HG02938 (cell line): ENCODE data around the gene SULT1A2.
"Not testable (repeated sequence)": the region's sequence is repeated elsewhere in the genome, so short reads cannot be mapped to it uniquely, and the experiment has no call there.

Experiments
- ATAC-seq: cut with Tn5 transposase; IDR thresholded peaks from one replicate; pipeline ENCODE4 v1.9.1; 2021; ENCODE audit warnings: mild to moderate bottlenecking, moderate library complexity; ENCODE audit not compliant: unreplicated experiment

SULT1A2 gene

GRCh38 chr16:28596840-28597691, at the start of gene SULT1A2:
SULT1A2 (minus strand) TSS chr16:28597050; CDS start chr16:28595930, 1,120 bp downstream.
- ATAC-seq: no peak

GRCh38 chr16:28639959-28640358, 43.1 kb upstream of the SULT1A2 start:
- ATAC-seq: not testable (repeated sequence)

- not testable (repeated sequence) for ATAC-seq
These were observed 41.5 kb upstream of the SULT1A2 start for GRCh38 chr16:28638359-28638758.

DNA sequence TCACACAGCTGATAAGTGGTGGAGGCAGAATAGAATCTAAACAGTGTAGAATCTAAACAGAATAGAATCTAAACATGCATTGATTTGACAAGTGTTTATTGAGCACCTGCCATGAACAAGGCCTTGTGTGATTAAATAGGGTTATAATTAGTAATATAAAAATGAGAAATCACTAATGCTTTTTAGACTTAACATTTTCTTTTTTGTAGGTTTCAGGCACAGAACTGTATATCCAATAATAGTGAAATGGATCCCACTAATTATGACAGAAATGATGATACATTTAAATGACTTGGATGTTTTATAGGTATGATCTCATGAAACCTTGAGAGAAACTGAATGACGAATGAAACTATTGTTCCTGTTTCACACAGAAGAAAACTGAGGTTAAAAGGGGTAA, 40.9 kb upstream of the SULT1A2 start, which contains the start of gene NPIPB8:
TSS of gene NPIPB8 (plus strand) at position 301 of the 400 bp plus-strand sequence. CDS start 296 bp downstream, outside the sequence.
- not testable (repeated sequence) for ATAC-seq

GRCh38 chr16:28636093-28636823, 39.4 kb upstream of the SULT1A2 start:
- not testable (repeated sequence) for ATAC-seq

DNA sequence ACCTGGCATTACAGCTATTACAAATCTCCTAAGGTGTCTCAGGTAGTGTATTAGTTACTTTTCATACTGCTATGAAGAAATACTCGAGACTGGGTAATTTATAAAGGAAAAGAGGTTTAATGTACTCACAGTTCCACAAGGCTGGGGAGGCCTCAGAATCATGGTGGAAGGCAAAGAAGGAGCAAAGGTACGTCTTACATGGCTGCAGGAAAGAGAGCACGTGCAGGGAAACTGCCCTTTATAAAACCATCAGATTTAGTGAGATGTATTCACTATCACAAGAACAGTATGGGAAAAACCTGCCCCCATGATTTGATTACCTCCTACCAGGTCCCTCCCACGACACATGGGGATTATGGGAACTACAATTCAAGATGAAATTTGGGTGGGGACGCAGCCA, 34.1 kb upstream of the SULT1A2 start:
- not testable (repeated sequence) for ATAC-seq

DNA sequence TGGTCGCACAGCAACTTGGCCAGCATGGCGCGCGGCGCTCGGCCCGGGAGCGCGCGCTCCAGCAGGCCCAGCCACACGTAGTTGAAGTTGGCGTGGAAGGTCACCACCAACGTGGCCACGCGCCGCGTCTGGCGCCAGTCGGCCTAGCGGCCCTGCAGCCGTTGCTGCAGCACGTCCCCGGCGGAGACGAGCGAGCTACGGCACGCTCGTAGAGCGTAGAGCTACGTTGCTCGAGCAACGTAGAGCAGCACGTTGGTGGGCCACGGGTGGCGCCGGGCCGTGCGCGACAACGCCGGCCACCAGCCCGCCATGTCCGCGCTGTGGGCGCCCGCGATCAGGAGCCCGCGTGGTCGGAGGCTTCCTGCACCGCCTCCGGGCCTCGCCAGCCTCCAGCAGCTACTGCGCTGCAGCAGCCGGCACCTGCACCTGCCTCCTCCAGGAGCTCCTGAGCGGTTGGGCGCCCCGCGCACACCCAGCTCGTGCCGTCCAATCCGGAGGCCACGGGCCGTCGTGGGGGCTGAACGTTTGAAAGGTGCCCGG, 26.4 kb upstream of the SULT1A2 start:
- no peak for ATAC-seq

- not testable (repeated sequence) for ATAC-seq
These were observed 25.8 kb upstream of the SULT1A2 start for GRCh38 chr16:28622532-28623171.

DNA sequence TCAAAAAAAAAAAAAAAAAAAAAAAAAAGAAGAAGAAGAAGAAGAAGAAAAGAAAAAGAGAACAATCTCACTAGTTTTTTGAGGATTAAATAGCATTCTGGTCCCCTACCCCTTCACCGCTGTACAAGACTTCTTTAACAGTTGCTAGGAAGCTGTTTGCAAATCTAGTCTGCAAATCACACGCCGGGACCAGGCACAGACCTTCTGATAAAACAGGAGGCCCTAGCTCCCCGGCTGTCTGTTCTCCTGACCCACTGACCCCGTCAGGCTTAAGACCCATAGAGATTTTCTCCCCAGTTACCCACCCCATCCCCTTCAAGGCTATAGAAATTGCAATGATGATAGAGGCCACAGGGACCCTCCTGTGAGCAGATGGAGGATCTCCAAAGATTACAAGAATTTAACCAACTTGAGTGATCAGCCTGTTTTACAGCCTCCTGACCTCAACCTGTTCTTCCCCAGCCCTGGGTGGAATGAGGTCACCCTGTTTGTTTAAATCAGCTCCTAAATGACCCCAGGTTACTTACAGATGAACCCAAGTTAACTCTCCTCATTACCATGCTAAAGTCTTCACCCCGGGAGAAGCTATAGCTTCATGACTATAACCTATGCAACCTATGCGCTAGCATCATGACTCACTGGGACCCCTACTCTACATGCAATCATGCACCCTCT, 24.8 kb upstream of the SULT1A2 start:
- ATAC-seq: no peak

- ATAC-seq: not testable (repeated sequence)
These were observed 23.5 kb upstream of the SULT1A2 start for GRCh38 chr16:28620316-28620715.

GRCh38 chr16:28617874-28618273, 21.0 kb upstream of the SULT1A2 start:
- no peak for ATAC-seq

GRCh38 chr16:28616636-28617035, 19.8 kb upstream of the SULT1A2 start:
- no peak for ATAC-seq

GRCh38 chr16:28616224-28616577, 19.4 kb upstream of the SULT1A2 start:
- not testable (repeated sequence) for ATAC-seq

GRCh38 chr16:28615486-28616223, 18.8 kb upstream of the SULT1A2 start:
- ATAC-seq: not testable (repeated sequence)

GRCh38 chr16:28614561-28614960, 17.7 kb upstream of the SULT1A2 start:
- ATAC-seq: not testable (repeated sequence)

- ATAC-seq: not testable (repeated sequence)
These were observed 17.1 kb upstream of the SULT1A2 start for GRCh38 chr16:28613912-28614311.

DNA sequence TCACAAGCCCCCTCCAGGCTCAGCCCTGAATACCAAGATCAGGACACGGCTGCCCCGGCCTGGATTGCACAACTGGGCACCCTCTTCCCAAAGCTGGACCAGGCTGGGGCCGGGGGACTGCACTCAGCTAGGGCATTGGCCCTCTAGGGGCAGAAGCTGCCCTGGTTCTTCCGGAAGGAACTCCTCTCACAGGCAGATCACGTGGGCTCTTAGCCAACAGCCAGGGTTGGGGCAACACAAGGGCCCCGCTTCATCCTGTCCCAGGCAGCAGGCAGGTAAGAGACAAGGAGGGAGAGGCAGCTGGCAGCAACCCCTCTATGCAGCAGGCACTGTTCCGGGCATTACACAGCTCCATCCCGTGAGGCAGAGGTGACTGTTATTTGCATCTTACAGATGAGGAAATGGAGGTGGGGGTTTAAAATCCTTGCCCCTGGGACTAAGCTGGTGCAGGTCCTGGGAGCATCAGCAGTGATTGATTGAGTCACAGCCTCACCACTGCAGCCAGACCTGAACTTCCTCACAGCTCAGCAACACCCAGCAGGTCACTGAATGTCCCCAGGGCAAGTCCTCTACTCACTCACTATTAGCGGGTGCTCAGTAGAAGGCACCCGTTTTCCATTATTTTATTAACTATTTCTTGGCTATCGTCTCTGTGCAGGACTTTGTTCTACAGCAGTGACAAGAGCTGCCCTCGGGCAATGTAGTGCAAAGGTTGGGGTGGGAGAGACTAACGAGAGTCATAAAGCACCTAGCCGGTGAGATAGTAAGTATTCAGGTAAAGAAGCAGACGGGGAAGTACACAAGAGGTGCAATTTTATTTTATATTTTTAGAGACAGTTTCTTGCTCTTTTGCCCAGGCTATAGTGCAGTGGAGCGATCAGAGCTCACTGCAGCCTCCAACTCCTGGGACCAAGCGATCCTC, 15.8 kb upstream of the SULT1A2 start:
- not testable (repeated sequence) for ATAC-seq

DNA sequence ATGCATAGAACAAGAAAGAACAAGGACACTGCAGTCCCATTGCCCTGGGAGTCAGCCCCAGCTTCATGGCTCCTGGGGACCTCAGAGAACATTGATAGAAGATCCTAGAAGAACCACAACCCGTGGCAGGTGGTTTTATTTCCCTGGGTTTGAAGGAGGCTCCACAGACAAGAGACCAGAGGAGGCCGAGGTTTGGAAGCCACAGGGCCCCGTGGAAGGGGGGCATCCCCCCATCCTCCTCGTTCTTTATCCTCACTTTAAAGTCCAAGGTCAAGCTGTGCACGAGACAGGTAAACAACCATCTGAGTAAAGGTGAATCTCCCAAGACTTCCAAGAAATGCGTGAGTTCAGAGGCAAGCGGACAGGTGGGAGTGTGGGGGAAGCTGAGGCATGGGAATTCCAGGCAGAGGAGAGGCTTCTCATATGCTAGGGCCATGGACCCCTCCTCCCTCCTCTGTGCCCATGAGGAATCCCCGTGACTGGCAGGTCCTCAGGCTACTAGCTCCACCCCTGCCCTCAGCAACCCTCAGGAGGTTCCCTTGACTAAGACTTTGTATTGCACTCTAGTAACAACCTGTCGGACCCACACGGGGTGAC, 13.8 kb upstream of the SULT1A2 start:
- no peak for ATAC-seq
